ENCODE data around the gene ZCCHC24. TPM values are rescaled to one million over a fixed set of nuclear protein-coding genes. Genes with fewer than 3 reads are reported as not detected.

Gene ZCCHC24
- total RNA-seq, 1 donor from 2014 or later: 1.3 TPM

- ChIA-PET POLR2A (interaction anchor here (0.8 to 4.8 kb wide), 6 partner anchors 14 to 104 kb away, joined by 3 to 30 read pairs (median 6); no protein-coding TSS in a partner anchor), CTCF (interaction anchor here (1.0 to 1.4 kb wide), 5 partner anchors 14 to 150 kb away, joined by 3 to 5 read pairs (median 3); no protein-coding TSS in a partner anchor)
- peaks cover 25% of the 10 kb centered on the region for H3K4me1 Mint-ChIP-seq
- H3K9me3 Mint-ChIP-seq: no peaks in the 10 kb centered on the region
- intact Hi-C loops (cut with micrococcal nuclease): loop anchor here (2.0 to 10.0 kb wide), 6 partner anchors 151 to 1471 kb away; partner anchors contain the start of genes ANXA11, POLR3A and ZMIZ1
- ATAC-seq (ENCODE audit: low read depth) (no peak), DNase-seq (no peak)
- no peak for TF ChIP-seq CTCF (IDR thresholded peaks at IDR 0.05)
- H3K27ac Mint-ChIP-seq: no peak overlapping the region
- no peaks in the 10 kb centered on the region for H3K27me3 Mint-ChIP-seq
- H3K4me3 Mint-ChIP-seq: no peak overlapping the region
- H3K36me3 Mint-ChIP-seq (ENCODE audit: low read depth): peaks cover 19% of the 10 kb centered on the region
Observed at GRCh38 chr10:79345241-79346011, 100.0 kb downstream of the ZCCHC24 start.

GRCh38 chr10:79344502-79345195, 100.8 kb downstream of the ZCCHC24 start:
- DNase-seq (no peak), ATAC-seq (ENCODE audit: low read depth) (no peak)
- no peak for TF ChIP-seq CTCF (IDR thresholded peaks at IDR 0.05)
- Mint-ChIP-seq H3K4me3 (no peak overlapping the region), H3K27ac (no peak overlapping the region), H3K9me3 (no peaks in the 10 kb centered on the region), H3K4me1 (peaks cover 20% of the 10 kb centered on the region), H3K27me3 (no peaks in the 10 kb centered on the region), H3K36me3 (ENCODE audit: low read depth) (peaks cover 11% of the 10 kb centered on the region)
- POLR2A ChIA-PET: interaction anchor here (1.2 to 4.8 kb wide), 4 partner anchors 13 to 99 kb away, joined by 3 to 30 read pairs (median 8); no protein-coding TSS in a partner anchor
- intact Hi-C loops (cut with micrococcal nuclease): loop anchor here (5.0 to 10.0 kb wide), 5 partner anchors 277 to 1470 kb away; partner anchors contain the start of genes ANXA11, POLR3A and ZMIZ1
- CTCF ChIA-PET: interaction anchor here (0.8 to 1.0 kb wide), 3 partner anchors 11 to 56 kb away, joined by 3 read pairs; no protein-coding TSS in a partner anchor

- Mint-ChIP-seq H3K36me3 (ENCODE audit: low read depth) (no peaks in the 10 kb centered on the region), H3K27ac (no peak overlapping the region), H3K27me3 (no peaks in the 10 kb centered on the region), H3K4me3 (no peak overlapping the region), H3K4me1 (peaks cover 4% of the 10 kb centered on the region), H3K9me3 (no peaks in the 10 kb centered on the region)
- TF ChIP-seq CTCF (IDR thresholded peaks at IDR 0.05): no peak
- POLR2A ChIA-PET: no interaction called here
- ATAC-seq (ENCODE audit: low read depth) (no peak), DNase-seq (no peak)
- CTCF ChIA-PET: interaction anchor here (1.1 kb wide), 1 partner anchor 50 kb away, joined by 3 read pairs; no protein-coding TSS in a partner anchor
- intact Hi-C loops (cut with micrococcal nuclease): loop anchor here (10.0 kb wide), 2 partner anchors 862 to 1468 kb away; partner anchors contain the start of gene ANXA11
Observed at GRCh38 chr10:79342811-79343561, 102.4 kb downstream of the ZCCHC24 start.

GRCh38 chr10:79342295-79342761, 103.1 kb downstream of the ZCCHC24 start:
- no peak for DNase-seq
- no peak for ATAC-seq (ENCODE audit: low read depth)
- ChIA-PET POLR2A (no interaction called here), CTCF (interaction anchor here (1.1 kb wide), 1 partner anchor 49 kb away, joined by 3 read pairs; no protein-coding TSS in a partner anchor)
- Mint-ChIP-seq H3K4me1 (peaks cover 4% of the 10 kb centered on the region), H3K36me3 (ENCODE audit: low read depth) (no peaks in the 10 kb centered on the region), H3K9me3 (no peaks in the 10 kb centered on the region), H3K27me3 (no peaks in the 10 kb centered on the region), H3K4me3 (no peak overlapping the region), H3K27ac (no peak overlapping the region)
- intact Hi-C loops (cut with micrococcal nuclease): loop anchor here (10.0 kb wide), 2 partner anchors 862 to 1468 kb away; partner anchors contain the start of gene ANXA11
- no peak for TF ChIP-seq CTCF (IDR thresholded peaks at IDR 0.05)
